Measurements from ENCODE around the gene PRLHR.

DNA sequence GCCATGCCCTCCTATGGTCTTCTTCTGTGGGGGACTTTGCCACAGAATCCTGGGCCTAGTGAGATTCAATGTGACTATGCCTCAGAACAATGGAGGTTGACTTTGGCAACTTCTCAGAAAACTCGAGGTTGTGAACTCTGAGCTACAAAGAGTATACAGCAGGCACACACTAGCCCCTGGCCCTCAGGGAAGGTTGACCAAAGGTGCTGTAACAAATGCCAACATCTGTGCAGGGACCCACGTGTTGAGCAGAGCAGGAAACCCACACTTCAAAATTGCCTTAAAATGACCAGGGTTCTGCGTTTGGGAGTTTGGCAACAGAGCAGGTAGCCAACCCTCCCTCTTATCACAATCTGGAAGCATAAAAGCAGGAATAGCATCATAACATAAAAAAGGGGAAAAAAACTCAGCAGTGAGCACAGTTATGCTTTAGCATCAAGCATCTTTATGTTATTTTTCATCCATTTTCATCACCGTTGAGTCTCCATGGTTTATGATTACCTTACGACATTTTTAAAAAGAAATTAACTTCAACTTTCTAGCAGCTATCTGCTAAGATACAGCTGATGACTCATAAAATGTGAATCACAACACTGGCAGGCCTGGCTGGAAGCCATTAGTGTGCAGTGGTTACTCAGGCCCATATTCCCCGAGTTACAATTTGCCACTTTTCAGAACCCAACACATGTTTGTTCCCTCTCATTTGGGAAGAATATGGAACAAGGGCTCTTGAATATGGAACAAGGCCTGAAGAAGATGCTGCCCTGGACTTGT is 11.1 kb downstream of the PRLHR start:
- TF ChIP-seq, protein P1, sequence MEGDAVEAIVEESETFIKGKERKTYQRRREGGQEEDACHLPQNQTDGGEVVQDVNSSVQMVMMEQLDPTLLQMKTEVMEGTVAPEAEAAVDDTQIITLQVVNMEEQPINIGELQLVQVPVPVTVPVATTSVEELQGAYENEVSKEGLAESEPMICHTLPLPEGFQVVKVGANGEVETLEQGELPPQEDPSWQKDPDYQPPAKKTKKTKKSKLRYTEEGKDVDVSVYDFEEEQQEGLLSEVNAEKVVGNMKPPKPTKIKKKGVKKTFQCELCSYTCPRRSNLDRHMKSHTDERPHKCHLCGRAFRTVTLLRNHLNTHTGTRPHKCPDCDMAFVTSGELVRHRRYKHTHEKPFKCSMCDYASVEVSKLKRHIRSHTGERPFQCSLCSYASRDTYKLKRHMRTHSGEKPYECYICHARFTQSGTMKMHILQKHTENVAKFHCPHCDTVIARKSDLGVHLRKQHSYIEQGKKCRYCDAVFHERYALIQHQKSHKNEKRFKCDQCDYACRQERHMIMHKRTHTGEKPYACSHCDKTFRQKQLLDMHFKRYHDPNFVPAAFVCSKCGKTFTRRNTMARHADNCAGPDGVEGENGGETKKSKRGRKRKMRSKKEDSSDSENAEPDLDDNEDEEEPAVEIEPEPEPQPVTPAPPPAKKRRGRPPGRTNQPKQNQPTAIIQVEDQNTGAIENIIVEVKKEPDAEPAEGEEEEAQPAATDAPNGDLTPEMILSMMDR (IDR thresholded peaks at IDR 0.05), result no peak
- no peak for TF ChIP-seq POLR2A (IDR thresholded peaks at IDR 0.05)
